Anterior cingulate cortex (tissue), 58 donors: Measurements from ENCODE around the gene PTN.
"Not testable (repeated sequence)": the region's sequence is repeated elsewhere in the genome, so short reads cannot be mapped to it uniquely, and the experiment has no call there.

Experiments
- DNase-seq, 58 donors: peaks; one replicate each; lab custom pipeline; 2025; lab: John Stamatoyannopoulos, UW

The PTN gene

DNA sequence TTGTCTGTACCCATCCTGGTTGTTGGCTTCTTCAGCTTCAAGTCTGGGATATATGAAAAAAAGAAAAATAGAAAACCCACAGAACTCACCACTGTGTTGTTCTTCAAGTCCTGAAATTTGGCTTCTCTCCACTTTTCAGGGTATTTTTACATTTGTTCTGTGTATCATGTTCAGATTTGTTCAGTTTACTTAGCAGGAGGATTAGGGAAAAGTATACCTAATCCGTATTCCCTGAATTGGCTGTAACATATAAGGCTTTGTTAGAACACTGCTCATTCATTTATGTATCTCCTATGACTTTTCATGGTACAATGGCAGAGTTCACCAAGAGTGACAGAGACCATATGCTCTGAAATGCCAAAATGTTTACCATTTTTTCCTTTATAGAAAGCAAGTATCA, 146.9 kb downstream of the PTN start:
- no peak for DNase-seq

DNA sequence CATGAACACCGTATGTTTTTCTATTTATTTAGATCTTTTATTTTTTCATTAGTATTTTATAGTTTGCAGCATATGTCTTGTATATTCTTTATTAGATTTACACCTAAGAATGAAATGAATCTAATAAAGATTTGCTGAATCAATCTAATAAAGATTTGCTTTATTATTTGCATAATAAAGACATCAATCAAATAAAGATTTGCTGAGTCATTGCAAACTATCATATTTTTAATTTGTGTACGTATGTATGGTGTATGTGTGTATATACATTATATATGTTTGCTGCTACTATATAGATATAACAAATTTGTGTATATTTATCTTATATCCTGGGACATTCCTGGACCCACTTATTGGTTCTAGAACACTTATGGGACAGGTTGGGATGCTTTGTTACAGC, 147.5 kb downstream of the PTN start:
- no peak for DNase-seq

DNA sequence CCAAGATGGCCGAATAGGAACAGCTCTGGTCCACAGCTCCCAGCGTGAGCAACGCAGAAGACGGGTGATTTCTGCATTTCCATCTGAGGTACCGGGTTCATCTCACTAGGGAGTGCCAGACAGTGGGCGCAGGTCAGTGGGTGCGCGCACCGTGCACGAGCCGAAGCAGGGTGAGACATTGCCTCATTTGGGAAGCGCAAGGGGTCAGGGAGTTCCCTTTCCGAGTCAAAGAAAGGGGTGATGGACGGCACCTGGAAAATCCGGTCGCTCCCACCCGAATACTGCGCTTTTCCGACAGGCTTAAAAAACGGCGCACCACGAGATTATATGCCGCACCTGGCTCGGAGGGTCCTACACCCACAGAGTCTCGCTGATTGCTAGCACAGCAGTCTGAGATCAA, 161.9 kb downstream of the PTN start:
- not testable (repeated sequence) for DNase-seq
